GM12874 (cell line): ENCODE data around the gene CAMK1D.

Experiments
- TF ChIP-seq, protein P1 (sequence below): IDR thresholded peaks from 2 replicates; pipeline ENCODE4 v1.5.1; 2011; ENCODE audit warnings: low read depth, mild to moderate bottlenecking, control low read depth, low read length, moderate library complexity; ENCODE audit not compliant: insufficient read depth

The CAMK1D gene

GRCh38 chr10:12484941-12485805, 135.8 kb downstream of the CAMK1D start:
- TF ChIP-seq, protein P1, sequence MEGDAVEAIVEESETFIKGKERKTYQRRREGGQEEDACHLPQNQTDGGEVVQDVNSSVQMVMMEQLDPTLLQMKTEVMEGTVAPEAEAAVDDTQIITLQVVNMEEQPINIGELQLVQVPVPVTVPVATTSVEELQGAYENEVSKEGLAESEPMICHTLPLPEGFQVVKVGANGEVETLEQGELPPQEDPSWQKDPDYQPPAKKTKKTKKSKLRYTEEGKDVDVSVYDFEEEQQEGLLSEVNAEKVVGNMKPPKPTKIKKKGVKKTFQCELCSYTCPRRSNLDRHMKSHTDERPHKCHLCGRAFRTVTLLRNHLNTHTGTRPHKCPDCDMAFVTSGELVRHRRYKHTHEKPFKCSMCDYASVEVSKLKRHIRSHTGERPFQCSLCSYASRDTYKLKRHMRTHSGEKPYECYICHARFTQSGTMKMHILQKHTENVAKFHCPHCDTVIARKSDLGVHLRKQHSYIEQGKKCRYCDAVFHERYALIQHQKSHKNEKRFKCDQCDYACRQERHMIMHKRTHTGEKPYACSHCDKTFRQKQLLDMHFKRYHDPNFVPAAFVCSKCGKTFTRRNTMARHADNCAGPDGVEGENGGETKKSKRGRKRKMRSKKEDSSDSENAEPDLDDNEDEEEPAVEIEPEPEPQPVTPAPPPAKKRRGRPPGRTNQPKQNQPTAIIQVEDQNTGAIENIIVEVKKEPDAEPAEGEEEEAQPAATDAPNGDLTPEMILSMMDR = peak; percentile 58

DNA sequence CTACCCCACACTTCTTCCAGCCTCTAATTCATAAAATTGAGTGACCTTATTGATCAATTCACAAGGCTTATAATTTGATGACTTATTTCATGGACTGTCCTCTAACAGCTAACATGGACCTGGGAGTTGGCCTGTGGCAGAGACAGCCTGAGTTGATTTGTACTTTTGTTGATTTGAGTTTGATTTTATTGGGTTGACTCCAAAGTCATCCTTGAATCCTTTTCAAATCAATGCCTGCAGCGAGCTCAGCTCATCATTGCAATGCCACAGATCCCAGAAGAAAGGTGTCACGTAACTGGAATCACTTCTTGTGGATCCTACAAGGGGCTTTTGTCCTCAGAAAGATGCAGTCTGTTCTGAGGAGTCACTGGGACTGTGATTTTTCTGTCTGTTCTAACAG, 138.0 kb downstream of the CAMK1D start:
- TF ChIP-seq, protein P1 = no peak

DNA sequence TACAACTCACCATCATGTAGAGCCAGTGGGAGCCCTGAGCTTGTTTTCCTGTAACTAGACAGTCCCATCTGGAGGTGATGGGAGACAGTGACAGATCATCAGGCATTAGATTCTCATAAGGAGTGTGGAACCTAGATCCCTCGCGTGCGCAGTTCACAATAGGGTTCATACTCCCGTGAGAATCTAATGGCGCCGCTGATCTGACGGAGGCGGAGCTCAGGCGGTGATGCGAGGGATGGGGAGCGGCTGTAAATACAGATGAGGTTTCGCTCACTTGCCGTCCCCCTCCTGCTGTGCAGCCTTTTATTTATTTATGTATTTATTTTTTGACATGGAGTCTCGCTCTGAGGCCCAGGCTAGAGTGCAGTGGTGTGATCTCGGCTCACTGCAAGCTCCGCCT, 139.3 kb downstream of the CAMK1D start:
- TF ChIP-seq, protein P1 = no peak

GRCh38 chr10:12489357-12489756, 140.0 kb downstream of the CAMK1D start:
- TF ChIP-seq, protein P1 = no peak

DNA sequence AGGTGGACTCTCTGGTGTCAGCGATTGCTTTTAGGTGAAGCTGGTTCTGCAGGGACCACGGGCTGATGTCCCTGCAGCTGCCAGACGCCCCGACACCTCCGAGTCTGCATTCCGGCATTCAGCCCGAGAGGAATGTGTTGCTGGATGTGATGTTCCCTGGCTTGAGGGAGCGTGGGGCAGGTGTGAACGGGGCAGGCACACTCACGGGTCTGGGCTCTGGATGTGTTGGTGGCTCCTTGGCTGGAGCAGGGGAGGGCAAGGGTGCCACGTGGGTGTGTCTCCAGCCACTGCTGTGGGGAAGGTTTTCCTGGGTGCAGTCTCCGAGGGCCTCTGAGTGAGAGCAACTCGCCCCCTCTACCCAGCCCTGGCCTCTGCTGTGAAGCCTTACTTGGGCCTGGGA, 140.5 kb downstream of the CAMK1D start:
- TF ChIP-seq, protein P1 = no peak

DNA sequence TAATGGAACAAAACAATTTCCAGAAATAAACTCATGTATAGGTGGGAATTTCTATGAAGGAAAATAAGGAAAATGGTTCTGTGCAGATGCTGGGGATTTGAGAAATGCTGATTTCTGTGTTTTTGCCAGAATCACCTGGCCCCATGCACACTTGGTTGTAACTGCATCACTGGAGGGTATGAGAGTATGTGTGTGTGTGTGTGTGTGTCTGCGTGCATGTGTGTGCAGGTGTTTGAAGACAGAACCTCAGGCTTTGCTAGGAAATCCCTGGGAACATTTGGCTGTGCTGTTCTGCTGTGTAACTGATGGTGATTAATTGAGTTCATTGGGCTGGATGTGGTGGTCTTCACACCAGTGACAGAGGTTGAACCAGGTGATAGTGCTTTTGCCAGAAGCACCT, 141.6 kb downstream of the CAMK1D start:
- TF ChIP-seq, protein P1 = no peak

DNA sequence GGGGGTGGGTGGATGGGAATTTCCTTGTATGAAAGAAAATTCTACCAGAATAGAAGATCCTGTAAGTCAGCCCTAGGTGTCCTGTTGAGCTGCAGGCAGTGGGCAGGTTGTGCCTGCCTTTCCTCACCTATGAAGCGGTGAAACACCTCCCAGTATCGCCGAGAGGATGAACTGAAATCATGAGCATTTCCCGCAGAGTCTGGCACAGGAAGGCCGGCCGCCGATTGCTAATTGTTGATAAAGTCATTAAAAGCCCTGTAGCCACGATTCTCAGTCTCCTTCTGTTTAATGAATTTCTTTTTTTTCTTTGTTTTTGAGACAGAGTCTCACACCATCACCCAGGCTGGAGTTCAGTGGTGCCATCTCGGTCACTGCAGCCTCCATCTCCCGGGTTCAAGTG, 142.1 kb downstream of the CAMK1D start:
- TF ChIP-seq, protein P1 = no peak
